Stimulated activated CD8-positive, alpha-beta memory T cell treated with anti-CD3 and anti-CD28 coated beads, Interleukin-4, amount 100 ng/mL, for 48 hours (primary cell): Measurements from ENCODE around the gene CDK15.
"Not testable (repeated sequence)": the region's sequence is repeated elsewhere in the genome, so short reads cannot be mapped to it uniquely, and the experiment has no call there.

Experiments used
- DNase-seq: peaks from one replicate; pipeline ENCODE4 v3.0.0-alpha.2; 2020

Gene CDK15

DNA sequence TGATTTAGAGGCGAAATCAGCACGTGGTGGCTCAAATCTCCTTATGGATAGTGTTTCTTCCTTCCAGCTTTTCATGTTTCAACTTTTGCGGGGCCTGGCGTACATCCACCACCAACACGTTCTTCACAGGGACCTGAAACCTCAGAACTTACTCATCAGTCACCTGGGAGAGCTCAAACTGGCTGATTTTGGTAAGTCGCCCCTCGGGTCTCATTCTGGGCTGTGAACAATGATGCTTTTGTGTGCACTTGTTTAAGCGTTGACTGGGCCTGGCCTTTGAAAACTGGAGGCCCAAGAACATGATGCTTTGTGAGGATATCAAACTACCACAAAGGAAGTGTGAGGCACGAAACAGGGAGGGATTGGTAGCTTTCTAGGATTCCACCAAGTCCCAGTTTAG is 27.4 kb downstream of the CDK15 start:
- no peak for DNase-seq

- DNase-seq: no peak
These were observed 28.7 kb downstream of the CDK15 start for GRCh38 chr2:201835066-201835465.

- no peak for DNase-seq
These were observed 31.1 kb downstream of the CDK15 start for GRCh38 chr2:201837391-201837790.

DNA sequence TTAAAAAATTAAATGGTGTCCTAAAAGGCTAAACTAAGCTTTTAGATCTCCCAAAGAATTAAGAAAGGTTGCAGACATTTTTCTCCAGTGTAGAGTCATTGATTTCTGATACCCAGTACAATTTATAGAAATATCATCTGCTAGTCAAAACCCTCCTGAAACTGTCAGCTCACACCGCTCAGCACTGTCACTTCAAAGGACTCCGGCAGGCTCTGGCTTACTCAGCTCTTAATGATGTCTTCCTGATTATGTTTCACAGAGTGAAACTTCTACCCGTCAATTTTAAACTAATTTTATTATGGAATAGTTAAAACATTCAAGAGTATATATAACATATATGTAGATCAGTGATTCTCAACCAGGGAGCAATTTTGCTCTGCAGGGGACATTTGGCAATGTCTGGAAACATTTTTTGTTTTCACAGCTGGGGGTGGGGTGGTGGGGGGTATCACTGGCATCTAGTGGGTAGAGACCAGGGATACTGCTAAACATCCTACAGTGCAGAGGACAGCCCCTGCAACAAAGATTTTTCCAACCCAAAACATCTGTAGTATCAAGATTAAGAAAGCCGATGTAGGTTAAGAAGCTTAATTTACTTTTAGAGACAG is 31.6 kb downstream of the CDK15 start:
- no peak for DNase-seq

DNA sequence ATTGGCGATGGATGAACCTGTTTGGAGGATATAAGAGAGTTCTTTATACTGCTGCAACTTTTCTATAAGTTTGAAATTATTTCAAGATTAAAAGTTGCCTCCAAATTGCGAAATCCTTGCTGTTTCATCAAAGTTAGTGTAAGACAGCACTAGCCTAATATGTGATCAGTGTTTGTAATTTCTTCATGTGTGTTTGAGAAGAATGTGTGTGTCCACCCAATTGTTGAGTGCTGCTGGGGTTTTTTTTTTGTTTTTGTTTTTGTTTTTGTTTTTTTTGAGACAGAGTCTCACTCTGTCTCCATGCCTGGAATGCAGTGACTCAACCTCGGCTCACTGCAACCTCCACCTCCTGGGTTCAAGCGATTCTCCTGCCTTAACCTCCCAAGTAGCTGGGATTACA is 33.4 kb downstream of the CDK15 start:
- no peak for DNase-seq

DNA sequence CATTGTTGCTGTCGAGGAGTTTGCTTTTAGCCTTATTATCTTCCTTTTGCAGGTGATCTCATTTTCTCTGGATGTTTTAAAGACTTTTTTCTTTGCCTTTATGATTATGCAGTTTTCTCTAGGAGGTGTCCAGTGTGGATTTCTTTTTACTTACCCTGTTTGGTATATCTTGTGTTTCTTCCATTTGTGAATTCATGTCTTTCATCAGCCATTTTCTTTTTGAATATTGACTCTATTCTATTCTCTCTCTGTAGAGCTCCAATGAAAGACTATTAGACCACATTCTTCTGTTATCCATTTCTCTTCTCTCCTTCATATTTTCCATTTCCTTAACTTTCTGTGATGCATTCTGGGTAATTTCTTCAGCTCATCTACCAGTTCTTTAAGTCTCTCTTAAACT is 34.4 kb downstream of the CDK15 start:
- no peak for DNase-seq

DNA sequence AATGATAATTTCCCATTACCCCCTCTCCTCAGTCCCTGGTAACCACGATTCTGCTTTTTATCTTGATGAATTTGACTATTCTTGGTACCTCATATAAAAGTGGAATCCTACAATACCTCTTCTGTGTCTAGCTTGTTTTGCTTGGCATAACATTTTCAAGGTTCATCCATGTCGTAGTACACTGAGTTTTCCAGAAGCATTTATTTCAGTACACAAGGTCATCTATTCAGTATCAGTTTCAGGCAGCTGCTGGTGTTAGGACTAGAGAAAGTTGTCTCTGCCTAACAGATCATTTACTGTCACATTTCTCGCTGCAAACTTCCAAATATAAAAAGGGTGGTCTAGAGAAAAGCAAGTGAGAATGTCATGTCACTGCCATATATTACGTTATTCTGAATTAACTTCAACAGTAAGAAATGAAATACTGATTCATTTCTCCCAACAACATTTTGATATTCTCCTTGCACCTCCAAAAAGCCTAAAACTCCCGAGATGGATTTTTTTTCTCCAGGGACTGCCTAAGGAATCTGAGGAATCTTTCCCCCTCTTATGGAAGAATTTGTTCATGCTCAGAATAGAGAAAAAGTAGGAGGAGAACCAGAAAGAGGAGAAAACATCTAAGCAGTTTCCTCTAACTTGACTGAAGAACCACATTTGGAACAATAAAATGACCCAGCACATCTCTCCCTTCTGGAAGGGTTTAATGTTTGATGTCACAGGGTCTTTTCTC is 36.0 kb downstream of the CDK15 start:
- no peak for DNase-seq

DNA sequence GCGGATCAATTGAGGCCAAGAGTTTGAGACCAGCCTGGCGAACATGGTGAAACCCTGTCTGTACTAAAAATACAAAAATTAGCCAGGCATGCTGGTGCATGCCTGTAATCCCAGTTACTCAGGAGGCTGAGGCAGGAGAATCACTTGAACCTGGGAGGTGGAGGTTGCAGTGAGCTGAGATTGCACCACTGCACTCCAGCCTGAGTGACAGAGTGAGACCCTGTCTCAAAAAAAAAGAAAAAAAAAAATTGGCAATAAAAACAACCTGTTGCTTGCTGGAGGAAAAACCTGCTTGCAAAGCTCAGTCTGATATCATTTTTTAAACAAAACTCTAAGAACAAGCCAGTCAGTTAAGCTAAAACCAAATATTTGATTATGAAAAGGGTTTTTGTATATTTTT is 38.6 kb downstream of the CDK15 start:
- DNase-seq: not testable (repeated sequence)

GRCh38 chr2:201847481-201847880 is 41.1 kb downstream of the CDK15 start:
- DNase-seq: no peak

DNA sequence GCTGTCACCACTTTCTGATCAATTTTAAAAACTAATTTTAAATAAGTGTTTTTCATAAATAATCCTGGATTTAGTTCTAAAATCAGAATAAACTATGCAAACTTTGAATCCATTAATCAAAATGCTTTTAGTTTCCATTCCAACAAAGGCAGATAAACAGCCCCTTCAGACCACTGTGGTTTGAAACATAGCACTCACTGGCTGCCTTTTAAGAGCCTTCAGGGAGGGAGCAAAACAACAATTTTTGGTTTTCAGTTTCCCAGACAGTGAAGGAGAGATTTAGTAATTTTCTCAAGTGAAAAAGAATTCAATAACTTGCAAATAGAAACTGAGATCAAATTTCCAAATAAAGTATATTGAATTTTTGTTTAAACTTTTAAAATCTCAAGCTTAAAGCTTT is 46.1 kb downstream of the CDK15 start:
- no peak for DNase-seq

- no peak for DNase-seq
These were observed 46.6 kb downstream of the CDK15 start for GRCh38 chr2:201852878-201853415.

- DNase-seq: no peak
These were observed 48.0 kb downstream of the CDK15 start for GRCh38 chr2:201854221-201854801.

DNA sequence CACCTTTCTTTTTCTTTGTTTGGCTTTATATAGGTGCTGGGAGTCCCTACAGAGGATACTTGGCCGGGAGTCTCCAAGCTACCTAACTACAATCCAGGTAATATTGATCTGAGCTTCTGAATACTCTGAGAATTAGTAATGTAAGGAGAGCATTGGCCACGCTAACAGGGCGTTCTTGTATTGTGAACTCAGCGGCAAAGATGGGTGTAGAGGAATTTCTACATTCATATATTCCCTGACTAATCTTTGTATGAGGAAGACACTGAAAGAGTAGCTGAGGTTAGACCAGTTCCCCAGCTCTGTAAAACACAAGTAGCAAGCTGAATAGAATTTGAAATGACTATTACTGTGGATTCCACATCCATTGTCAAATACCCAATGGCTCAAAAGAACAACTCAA is 48.5 kb downstream of the CDK15 start:
- DNase-seq: no peak

DNA sequence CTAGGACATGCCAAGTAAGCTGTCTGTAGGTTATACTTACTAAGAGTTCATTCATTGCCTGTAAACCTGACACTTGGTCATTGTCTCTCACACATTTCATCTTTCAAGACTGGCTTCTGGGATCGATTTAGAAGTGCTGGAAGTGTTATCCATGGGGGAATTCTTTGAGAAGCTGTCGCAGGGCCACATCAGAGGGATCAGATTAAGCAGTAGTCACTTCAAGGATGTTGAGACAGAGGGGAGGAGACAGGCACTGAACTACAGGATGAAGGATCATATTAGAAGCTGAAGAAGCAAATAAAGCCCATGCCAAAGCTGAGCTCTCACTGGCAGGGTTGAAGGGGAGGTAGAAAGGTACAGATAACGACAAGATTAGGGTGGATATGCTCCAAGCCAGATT is 49.0 kb downstream of the CDK15 start:
- DNase-seq: no peak

DNA sequence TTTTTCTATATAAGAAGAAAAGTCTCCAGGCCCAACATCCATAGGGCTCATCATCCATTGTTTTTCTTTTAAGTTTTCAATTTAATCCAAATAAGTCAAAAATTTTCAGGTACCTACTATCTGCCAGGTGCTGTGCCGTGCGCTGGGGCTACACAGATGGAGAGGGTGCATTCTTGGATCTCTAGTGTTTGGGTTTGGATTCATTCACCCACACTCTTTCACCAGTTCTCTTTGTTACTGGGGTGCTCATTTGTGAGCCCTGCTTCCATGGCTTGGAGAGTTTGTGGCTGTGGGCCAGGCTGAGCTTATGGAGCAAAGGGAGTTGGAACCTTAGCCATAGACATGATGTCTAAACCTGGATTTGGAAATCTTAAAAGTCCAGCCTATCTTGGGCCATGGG is 51.0 kb downstream of the CDK15 start:
- no peak for DNase-seq

DNA sequence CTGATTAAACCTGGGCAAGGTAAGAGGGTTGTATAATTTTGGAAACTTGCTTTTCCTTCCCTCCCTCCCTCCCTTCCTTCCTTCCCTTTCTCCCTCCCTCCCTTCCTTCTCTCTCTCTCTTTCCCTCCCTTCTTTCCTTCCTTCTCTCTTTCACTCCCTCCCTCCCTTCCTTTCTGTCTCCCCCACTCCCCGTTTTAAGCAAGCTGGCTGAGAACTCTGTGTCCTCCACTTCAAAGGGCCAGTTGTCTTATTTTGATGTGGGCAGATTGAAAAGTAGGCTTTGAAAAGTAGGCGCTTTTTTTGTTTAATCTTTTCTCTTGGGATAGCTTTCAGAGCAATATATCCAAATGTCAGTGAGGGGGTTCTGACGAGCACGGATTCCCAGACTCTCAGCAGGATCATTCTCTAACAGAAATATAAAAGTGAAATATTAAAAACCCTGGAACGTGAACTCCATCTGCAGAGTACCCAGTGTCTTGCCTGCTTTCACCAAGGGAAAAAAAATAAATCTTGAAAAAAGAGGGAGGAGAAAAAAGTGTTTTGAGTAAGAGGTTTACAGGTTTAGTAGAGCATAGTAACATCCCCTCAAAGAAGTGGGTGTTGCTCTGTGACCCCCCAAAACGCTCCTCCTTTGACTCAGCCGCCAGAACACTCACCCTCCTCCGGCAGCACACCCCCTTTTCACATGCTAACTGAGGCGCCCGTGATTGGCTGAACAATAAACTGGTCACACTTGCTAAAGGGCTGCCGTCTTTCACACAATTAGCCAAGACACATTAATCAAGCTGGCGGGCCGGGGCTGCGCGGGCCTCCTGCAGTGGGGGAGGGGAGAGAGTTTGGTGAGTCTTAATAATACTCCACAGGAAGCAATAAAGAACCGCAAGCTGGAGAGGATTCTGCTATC is 52.2 kb downstream of the CDK15 start:
- peak; percentile 42 for DNase-seq

DNA sequence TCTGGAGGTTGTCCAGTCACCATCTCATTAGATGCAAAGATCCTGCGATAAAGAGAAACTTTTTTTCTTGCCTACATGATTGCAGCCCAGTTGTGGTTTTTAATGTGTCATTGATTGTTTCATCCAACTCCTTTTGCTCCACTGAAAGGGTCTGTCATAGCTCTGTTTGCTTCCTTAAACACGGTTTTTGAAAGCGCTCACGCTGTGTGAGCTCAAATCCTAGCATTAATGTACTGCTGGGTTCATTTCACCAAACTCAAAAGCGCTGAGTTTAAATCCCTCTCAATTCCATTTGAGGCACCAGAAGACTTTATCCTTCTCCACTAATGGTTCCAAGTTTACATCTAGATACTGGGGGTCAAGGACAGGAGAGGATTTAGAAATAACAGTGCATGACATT is 53.6 kb downstream of the CDK15 start:
- DNase-seq: no peak

- peak; percentile 32 for DNase-seq
These were observed 54.3 kb downstream of the CDK15 start for GRCh38 chr2:201860636-201861066.

- no peak for DNase-seq
These were observed 56.5 kb downstream of the CDK15 start for GRCh38 chr2:201862843-201863242.

DNA sequence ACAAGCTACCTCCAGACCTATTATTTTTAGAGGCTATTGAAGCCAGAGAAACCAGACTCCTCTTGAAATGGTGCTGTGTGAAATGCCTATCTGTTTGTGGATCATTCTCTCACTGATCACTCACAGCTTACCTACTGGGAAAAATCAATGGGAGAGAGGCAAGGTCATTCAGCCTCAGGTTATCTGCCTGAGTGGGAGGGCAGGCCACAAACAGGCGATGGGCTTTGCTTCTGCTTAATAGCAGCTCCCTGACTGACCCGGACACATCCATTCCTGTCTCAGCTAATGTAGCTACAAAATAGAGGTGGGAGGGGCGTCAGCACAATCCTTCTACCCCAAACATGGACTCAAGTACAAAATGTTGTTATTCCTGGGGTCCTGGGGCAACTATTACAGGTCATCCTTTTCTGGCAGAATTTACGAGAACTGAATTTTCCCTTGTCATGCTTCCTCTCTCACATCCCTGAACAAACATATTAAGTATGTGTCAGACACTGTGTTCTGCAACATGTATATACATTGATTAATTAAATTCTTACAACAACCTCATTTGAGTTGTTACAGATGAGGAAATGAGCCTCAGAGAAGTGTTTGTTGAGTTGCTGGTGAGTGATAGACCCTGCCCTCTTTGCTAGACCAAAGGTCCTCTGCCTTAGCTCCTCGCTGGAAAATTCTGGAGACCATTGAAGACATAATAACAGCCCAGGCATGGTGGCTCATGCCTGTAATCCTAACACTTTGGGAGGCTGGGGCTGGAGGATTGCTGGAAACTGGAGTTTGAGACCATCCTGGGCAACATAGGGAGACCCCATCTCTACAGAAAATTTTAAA is 60.5 kb downstream of the CDK15 start:
- DNase-seq: no peak

DNA sequence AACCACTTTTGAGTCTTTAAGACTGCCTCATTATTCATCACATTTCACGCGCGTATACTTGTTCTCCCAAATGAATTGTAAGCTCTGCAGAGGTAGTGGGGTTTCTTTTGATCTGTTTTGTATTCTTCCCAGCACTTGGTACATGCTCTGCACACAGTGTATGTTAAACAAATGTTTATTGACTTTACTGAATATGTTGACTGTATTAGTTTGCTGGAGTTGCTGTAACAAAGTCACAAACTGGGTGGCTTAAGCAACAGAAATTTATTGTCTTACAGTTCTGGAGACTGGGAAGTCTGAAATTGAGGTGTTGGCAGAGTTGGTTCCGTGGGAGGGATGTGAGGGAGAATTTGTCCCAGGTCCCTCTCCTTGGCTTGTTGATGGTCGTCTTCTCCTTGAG is 65.1 kb downstream of the CDK15 start:
- no peak for DNase-seq

DNA sequence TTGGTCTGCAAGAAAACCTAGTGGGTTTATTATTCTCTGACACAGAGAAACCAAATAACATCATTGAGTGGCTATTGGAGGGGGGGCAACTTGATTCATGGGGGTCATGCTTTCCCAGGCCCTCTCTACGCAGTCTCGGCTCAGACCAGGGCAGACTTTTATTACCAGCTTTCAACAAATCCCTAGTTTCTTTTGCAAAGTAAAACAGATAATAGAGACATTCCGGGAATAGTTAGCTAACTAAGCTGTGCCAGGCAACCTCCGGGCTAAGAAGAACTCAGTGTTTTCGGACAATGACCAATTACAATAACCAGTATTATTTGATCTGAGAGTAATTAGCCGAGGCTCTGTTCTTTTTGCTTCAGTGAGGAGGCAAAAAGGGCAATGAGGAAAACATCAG is 66.3 kb downstream of the CDK15 start:
- no peak for DNase-seq
